CD1c-positive myeloid dendritic cell (primary cell): Measurements from ENCODE around the gene HTR7.
A peak's percentile ranks its signal among the peaks of the same experiment; 100 is the strongest.
"Not testable (repeated sequence)": the region's sequence is repeated elsewhere in the genome, so short reads cannot be mapped to it uniquely, and the experiment has no call there.

Experiments used
- DNase-seq: peaks from one replicate; pipeline ENCODE4 v3.0.0-alpha.2; 2016; ENCODE audit errors: extremely low spot score

Gene HTR7

DNA sequence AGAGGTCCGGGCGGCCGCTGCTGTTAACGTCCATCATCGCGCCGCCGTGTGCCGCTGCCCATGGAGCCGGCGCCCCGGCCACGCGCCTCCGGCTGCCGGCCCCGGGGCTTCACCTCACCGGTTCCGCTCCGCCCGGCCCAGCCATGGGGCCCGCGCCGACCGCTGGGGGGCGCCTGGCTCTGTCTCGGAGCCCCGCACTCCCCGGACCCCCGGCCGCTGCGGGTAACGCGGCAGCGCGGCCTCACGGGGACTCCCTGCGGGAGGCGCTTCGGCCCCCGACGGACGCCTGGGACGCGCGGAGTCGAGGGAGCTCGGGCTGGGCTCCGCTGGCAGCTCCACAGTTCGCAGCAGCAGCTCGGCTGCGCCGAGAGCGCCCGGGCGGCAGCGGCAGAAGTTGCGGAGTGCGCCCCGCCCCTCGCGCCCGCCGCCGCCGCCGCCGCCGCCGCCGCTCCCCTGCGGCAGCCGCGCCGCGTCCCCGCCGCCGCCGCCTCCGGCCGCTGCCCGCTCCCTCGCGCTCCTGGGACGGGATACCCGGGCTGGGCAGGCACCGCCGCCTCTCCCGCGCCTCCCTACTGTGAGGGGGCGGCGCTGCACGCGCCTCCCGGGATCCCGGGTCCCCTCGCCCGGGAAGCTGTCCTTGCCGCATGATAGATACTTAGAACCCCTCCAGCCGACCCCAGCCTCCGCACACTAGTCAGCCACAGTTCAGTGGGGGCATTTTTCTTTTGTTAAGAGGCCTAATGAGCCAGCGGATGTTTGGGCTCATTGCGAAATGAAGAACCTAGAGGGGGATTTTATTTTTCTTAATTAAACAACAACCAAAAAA, at the start of gene HTR7:
Gene HTR7 (minus strand): TSS at position 405 of the 826 bp plus-strand sequence. CDS start 368 bp downstream, at position 37.
- DNase-seq = peak; percentile 68

GRCh38 chr10:90906596-90906995, 48.8 kb upstream of the HTR7 start:
- DNase-seq = no peak

DNA sequence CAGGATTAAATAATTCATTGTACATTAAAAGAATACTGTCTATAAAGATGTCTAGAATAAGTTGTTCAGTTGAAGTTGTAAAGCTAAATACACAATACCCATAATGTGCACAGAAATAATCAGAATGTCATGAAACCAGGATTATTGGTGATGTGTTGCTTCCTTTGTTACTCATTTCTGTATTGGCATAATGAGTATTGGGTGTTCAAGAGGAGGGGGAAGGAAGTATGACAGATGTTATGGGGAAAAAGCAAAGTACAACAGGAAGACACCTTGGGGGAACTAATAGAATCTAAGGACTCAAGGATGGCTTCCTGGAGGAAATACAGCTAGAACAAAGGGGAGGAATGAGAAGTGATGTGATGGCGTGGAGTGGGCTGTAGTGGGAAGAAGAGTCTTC, 48.1 kb upstream of the HTR7 start:
- no peak for DNase-seq

DNA sequence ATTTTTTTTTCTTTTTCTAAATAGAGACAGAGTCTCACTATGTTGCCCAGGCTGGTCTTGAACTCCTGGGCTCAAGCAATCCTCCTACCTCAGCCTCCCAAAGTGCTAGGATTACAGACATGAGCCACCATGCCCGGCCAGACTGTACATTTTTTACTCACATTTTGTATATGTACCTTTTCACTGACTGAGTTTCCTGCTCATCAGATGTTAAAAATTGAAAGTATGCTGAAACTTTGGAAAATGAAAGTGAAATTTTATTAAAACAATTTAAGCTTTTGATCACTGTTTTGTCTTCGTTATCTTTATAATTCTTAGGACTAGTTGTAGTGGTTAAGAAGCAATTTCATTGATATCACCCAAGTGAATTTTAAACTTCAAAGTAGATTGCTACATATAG, 39.1 kb upstream of the HTR7 start:
- not testable (repeated sequence) for DNase-seq

DNA sequence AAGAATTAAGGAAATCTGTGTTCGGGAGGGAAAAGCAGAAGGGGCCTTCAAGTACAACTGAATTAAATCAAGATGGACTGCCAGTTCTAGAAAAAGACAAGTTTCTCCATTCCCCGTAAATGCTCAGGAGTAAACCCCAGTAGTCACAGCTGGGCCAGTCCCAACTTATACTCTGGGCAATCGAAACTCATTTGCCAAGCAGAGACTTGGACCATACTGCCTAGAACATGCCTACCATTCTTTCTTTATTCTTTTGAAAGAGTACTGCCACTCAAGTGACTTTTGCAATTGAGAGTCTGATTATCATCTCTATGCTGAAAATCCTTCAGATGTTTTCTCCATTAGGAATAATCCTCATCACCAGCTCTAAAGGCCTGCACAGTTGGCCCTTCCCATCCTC, 35.4 kb upstream of the HTR7 start:
- DNase-seq = no peak

DNA sequence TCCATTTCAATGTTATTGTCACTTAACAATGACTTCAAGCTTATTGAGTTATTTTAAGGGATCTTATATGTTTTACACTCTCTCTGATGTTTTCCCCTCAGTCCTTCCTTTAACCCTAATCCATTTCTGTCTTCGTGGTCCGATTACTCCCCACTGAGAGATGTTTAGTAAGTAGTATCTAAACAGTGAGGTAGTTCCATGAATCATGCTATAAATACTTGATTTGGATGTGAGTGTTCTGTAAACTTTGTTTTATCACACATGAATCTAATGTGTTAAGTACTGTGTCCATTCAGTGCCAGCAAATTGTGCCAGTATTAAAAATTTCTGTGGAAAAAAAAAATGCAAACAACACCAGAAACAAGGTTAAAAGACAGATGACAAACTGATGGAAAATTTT, 32.5 kb upstream of the HTR7 start:
- DNase-seq = no peak

GRCh38 chr10:90889636-90890035, 31.8 kb upstream of the HTR7 start:
- no peak for DNase-seq

GRCh38 chr10:90888387-90888786, 30.5 kb upstream of the HTR7 start:
- DNase-seq = no peak

GRCh38 chr10:90887555-90887954, 29.7 kb upstream of the HTR7 start:
- DNase-seq = no peak

DNA sequence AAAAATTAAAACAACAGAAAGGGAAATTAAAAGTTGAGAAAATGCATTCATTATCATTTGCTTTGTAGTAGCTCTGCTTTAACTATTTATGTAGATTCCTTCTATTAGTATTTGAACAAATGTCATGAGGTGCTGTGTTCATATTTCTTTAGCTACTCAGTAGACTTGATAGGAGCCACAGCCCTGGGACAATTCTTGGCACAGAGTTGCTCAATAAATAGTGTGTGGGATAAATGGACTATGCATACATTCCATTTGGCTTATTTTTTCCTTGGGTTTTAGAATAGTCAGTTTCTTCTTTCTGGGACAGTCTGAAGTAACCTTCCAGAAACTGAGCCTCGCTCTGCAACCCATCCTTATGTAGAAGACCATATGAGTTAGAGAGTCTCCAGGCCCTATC, 27.3 kb upstream of the HTR7 start:
- DNase-seq = no peak

- DNase-seq = no peak
These were observed 26.6 kb upstream of the HTR7 start for GRCh38 chr10:90884431-90884830.

- peak; percentile 52 for DNase-seq
These were observed 22.4 kb upstream of the HTR7 start for GRCh38 chr10:90880059-90880719.

DNA sequence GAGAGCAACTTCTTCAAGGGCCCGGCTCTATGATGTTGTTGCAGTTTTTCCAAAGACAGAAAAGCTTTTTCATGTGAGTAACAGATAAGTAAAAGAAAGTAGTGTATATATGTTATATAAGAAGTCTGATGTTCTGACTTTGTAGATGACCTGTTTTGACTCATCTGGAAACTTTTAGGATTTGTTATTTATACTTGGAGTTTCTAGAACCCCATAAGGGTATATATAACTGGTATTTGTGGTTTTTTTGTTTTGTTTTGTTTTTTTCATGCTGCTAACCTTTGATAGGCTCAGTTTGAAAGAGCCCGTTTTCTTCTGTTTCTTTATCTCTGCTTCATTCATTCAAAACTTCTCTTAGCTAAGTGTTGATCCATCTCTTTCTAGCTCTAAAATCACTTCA, 21.2 kb upstream of the HTR7 start:
- no peak for DNase-seq

GRCh38 chr10:90872648-90873020, 14.8 kb upstream of the HTR7 start:
- DNase-seq = no peak

GRCh38 chr10:90871766-90872647, 14.2 kb upstream of the HTR7 start, which contains the start of gene RPP30:
RPP30 (plus strand) TSS chr10:90871974; CDS start chr10:90871987, 13 bp downstream.
- peak; percentile 85 for DNase-seq

DNA sequence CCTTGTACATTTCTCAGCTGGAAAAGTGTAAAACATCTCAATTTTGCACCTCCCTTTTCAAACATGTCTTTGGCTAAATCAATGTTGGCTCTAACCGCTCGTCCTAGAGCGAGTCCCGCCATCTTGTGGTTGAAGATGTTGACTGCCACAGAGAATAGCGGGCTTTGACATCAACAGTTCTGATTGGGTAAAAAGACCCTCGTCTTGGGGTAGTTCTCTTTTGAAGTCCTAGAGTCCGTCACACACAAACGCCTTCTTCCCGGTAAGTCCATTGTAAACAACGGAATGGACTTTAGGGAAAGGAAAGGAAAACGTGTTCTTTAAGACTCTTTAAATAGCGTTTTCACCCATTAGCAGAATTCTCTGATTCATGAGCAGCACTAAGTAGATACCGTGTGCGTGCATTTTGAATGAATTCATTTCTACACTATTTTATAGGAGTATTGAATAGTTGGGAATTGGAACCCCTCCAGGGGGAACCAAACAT, 13.5 kb upstream of the HTR7 start:
- peak; percentile 50 for DNase-seq

- DNase-seq = no peak
These were observed 8.3 kb upstream of the HTR7 start for GRCh38 chr10:90866050-90866598.

GRCh38 chr10:90865401-90865800, 7.6 kb upstream of the HTR7 start:
- peak; percentile 23 for DNase-seq

- peak; percentile 44 for DNase-seq
These were observed 5.2 kb upstream of the HTR7 start for GRCh38 chr10:90862908-90863514.

DNA sequence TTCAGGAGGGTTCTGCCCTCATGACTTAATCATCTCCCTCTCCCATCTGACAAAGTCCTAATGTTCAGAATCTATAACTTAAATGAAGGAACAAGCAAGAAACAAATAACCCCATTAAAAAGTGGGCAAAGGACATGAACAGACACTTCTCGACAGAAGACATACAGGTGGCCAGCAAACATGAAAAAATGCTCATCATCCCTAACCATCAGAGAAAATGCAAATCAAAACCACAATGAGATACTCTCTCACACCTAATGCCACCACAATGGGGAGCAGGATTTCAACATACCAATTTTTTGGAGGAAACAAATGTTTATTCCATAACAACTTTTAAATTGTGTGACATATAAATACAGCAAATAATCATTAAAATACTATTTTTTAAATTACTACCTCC, 3.0 kb upstream of the HTR7 start:
- no peak for DNase-seq

DNA sequence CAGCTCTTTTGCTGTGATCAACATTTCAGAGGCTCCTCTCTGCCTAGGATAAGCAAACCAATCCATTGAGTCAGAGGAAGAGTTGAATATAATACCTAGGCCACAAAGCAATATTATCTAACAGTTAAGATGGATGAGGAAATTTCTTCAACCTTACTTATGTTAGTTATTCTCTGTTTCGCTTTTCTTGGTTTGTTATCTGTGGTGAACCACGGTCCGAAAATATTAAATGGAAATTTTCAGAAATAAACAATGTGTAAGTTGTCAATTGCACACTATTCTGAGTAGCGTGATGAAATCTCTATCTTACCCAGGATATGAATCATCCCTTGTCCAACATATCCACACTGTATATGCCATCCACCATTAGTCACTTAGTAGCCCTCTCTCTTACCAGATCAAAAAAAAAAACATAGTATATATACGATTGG, 1.5 kb upstream of the HTR7 start:
- peak; percentile 41 for DNase-seq
